ENCODE results near the gene DPP6.

Gene DPP6

GRCh38 chr7:154905615-154906014 is 853.4 kb downstream of the DPP6 start:
- no peak overlapping the region for H3K4me3 ChIP-seq (ENCODE audit: low read depth, low read length)
- TF ChIP-seq, protein P1, sequence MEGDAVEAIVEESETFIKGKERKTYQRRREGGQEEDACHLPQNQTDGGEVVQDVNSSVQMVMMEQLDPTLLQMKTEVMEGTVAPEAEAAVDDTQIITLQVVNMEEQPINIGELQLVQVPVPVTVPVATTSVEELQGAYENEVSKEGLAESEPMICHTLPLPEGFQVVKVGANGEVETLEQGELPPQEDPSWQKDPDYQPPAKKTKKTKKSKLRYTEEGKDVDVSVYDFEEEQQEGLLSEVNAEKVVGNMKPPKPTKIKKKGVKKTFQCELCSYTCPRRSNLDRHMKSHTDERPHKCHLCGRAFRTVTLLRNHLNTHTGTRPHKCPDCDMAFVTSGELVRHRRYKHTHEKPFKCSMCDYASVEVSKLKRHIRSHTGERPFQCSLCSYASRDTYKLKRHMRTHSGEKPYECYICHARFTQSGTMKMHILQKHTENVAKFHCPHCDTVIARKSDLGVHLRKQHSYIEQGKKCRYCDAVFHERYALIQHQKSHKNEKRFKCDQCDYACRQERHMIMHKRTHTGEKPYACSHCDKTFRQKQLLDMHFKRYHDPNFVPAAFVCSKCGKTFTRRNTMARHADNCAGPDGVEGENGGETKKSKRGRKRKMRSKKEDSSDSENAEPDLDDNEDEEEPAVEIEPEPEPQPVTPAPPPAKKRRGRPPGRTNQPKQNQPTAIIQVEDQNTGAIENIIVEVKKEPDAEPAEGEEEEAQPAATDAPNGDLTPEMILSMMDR (IDR thresholded peaks at IDR 0.05; ENCODE audit: insufficient read depth, low read length, missing control alignments), result no peak
- DNase-seq (ENCODE audit: low read depth, low spot score), result no peak
- POLR2A ChIA-PET, result no interaction called here
- CTCF ChIA-PET, result no interaction called here

DNA sequence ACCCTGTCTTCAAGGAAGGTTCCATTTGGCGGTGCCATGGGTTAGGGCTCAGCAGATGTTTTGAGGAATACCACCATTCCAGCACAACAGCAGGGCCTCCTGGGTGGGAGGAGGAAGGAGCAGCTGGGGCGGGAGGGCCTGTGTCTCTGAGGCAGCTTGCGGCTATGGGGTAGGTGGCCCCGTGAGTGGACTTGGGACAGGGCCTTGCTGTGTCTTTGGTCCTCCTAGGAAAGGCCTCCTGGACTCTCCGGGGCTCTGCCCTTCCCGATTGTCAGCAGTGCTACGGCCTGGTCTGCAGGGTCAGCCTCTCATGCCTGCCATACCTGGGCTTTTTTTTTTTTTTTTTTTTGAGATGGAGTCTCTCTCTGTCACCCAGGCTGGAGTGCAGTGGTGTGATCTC is 854.0 kb downstream of the DPP6 start:
- CTCF ChIA-PET, result no interaction called here

DNA sequence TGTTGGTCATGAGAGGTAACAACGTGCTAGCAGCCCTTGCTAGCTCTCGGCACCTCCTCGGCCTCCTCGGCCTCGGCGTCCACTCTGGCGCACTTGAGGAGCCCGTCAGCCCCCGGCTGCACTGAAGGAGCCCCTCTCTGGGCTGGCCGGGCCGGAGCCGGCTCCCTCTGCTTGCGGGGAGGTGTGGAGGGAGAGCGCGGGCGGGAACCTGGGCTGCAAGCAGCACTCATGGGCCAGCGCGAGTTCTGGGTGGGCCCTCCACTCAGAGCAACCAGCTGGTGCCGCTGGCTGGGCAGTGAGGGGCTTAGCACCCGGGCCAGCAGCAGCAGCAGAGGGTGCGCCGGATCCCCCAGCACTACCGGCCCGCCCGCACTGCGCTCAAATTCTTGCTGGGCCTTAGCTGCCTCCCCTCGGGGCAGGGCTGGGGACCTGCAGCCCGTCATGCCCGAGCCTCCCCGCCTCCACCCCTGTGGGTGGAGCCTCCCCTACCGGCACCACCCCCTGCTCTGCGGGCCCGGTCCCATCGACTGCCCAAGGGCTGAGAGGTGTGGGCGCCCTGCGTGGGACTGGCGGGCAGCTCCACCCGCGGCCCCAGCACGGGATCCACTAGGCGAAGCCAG is 854.6 kb downstream of the DPP6 start:
- H3K4me3 ChIP-seq (ENCODE audit: low read depth, low read length), result no peak overlapping the region
- TF ChIP-seq, protein P1 (IDR thresholded peaks at IDR 0.05; ENCODE audit: insufficient read depth, low read length, missing control alignments), result no peak
- ChIA-PET CTCF (no interaction called here), POLR2A (no interaction called here)
- no peak for DNase-seq (ENCODE audit: low read depth, low spot score)

More for the DNA sequence above, 854.0 kb downstream of the DPP6 start:
- TF ChIP-seq, protein P1 (IDR thresholded peaks at IDR 0.05; ENCODE audit: insufficient read depth, low read length, missing control alignments), result no peak
- no peak for DNase-seq (ENCODE audit: low read depth, low spot score)
- POLR2A ChIA-PET, result no interaction called here
- H3K4me3 ChIP-seq (ENCODE audit: low read depth, low read length), result no peak overlapping the region

- ChIA-PET POLR2A (no interaction called here), CTCF (no interaction called here)
These were observed 855.7 kb downstream of the DPP6 start for GRCh38 chr7:154907651-154908620.

DNA sequence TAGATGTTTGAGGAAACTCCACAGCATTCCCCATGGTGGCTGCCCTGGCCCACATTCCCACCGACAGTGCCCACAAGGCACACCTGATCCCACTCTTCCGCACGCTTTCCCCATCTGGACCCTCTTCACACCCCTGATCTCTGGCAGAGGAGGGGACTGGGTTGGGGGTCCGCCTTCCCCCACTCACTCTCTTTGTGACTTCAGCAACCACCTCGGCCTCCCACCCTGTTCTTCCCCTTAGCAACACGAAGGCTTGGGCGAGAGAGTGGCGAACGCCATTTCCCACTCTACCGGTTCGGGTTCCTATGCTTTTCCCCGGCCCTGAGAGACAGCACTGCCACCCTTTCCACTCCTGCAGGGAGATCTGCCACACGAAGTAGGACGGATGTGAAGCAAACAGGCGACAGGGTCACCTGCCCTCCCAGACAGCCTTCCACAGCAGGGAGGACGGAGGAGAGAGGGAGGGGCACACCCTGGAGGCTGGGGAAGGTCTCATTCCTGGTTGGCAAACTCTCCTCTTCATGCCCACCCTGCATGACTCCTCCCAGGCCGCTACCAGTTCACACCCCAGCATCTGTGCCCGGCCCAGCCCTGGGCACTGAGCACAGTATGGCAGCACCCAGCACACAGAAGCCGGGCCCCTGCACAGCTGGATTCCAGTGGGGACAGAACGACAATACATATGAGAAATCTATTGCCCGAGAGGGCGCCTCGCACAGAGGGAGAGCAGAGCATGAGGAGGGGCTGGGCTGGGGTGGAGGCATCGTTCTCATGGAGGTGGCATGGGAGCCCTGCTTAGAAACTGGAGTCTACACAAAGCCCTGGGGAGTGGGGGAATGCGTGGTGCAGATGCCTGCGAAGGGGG is 857.3 kb downstream of the DPP6 start:
- no peak overlapping the region for H3K4me3 ChIP-seq (ENCODE audit: low read depth, low read length)
- TF ChIP-seq, protein P1 (IDR thresholded peaks at IDR 0.05; ENCODE audit: insufficient read depth, low read length, missing control alignments), result no peak
- CTCF ChIA-PET, result interaction anchor here (8.5 kb wide), 1 partner anchor 18 kb away, joined by 73 read pairs; no protein-coding TSS in a partner anchor
- POLR2A ChIA-PET, result no interaction called here
- DNase-seq (ENCODE audit: low read depth, low spot score), result no peak

More at GRCh38 chr7:154907651-154908620, 855.7 kb downstream of the DPP6 start:
- TF ChIP-seq, protein P1 (IDR thresholded peaks at IDR 0.05; ENCODE audit: insufficient read depth, low read length, missing control alignments), result no peak
- no peak for DNase-seq (ENCODE audit: low read depth, low spot score)
- no peak overlapping the region for H3K4me3 ChIP-seq (ENCODE audit: low read depth, low read length)
